Activated CD4-positive, alpha-beta T cell treated with anti-CD3 and anti-CD28 coated beads, Interleukin-10, Interleukin-2, amounts not matched to agents 100 ng/mL and 50 ng/mL, durations not matched to agents 16 hours and 8 hours (primary cell): Measurements from ENCODE around the gene CEPT1.
A peak's percentile ranks its signal among the peaks of the same experiment; 100 is the strongest.

Experiments
- DNase-seq: peaks from one replicate; pipeline ENCODE4 v3.0.0-alpha.2; 2020

Gene CEPT1

GRCh38 chr1:111147948-111148347, 7.9 kb downstream of the CEPT1 start:
- DNase-seq, result no peak

GRCh38 chr1:111148376-111148881, 8.4 kb downstream of the CEPT1 start:
- DNase-seq, result no peak

- DNase-seq, result no peak
Observed at GRCh38 chr1:111151838-111152237, 11.8 kb downstream of the CEPT1 start.

- DNase-seq, result no peak
Observed at GRCh38 chr1:111154021-111154999, 14.3 kb downstream of the CEPT1 start.

GRCh38 chr1:111157431-111157830, 17.4 kb downstream of the CEPT1 start:
- DNase-seq, result no peak

- DNase-seq, result no peak
Observed at GRCh38 chr1:111161843-111162487, 21.9 kb downstream of the CEPT1 start.

GRCh38 chr1:111162488-111162880, 22.5 kb downstream of the CEPT1 start:
- DNase-seq, result no peak

GRCh38 chr1:111163363-111163762, 23.3 kb downstream of the CEPT1 start:
- DNase-seq, result no peak

GRCh38 chr1:111164151-111164550, 24.1 kb downstream of the CEPT1 start:
- DNase-seq, result no peak

- no peak for DNase-seq
Observed at GRCh38 chr1:111172463-111172862, 32.4 kb downstream of the CEPT1 start.

GRCh38 chr1:111174070-111174469, 34.0 kb downstream of the CEPT1 start:
- no peak for DNase-seq

- DNase-seq, result no peak
Observed at GRCh38 chr1:111175349-111175748, 35.3 kb downstream of the CEPT1 start.

- no peak for DNase-seq
Observed at GRCh38 chr1:111176678-111177077, 36.7 kb downstream of the CEPT1 start.

GRCh38 chr1:111179968-111180533, 40.0 kb downstream of the CEPT1 start:
- DNase-seq, result no peak

- no peak for DNase-seq
Observed at GRCh38 chr1:111182052-111182451, 42.0 kb downstream of the CEPT1 start.

GRCh38 chr1:111183308-111184069, 43.5 kb downstream of the CEPT1 start:
- DNase-seq, result no peak

GRCh38 chr1:111184663-111185062, 44.6 kb downstream of the CEPT1 start:
- no peak for DNase-seq

GRCh38 chr1:111190931-111191451, 51.0 kb downstream of the CEPT1 start:
- DNase-seq, result no peak

- DNase-seq, result no peak
Observed at GRCh38 chr1:111191496-111191895, 51.5 kb downstream of the CEPT1 start.

GRCh38 chr1:111192074-111192473, 52.1 kb downstream of the CEPT1 start:
- no peak for DNase-seq

GRCh38 chr1:111192658-111193519, 52.9 kb downstream of the CEPT1 start:
- DNase-seq, result peak; percentile 55
